Activated naive CD4-positive, alpha-beta T cell treated with anti-CD3 and anti-CD28 coated beads, Interleukin-2, amount 50 U/mL, for 72 hours (primary cell): ENCODE results near the gene DNAH3. TPM values are rescaled to one million over a fixed set of nuclear protein-coding genes. Genes with fewer than 3 reads are reported as not detected.
A peak's percentile ranks its signal among the peaks of the same experiment; 100 is the strongest.
"Not testable (repeated sequence)": the region's sequence is repeated elsewhere in the genome, so short reads cannot be mapped to it uniquely, and the experiment has no call there.

ENCODE experiments used
- ATAC-seq, 2 donors: fragments of 150-1000 bp; cut with Tn5 transposase; 2 replicates each; pipeline ENCODE4 v1.10.0; 2021; ENCODE audit warnings: mild to moderate bottlenecking in 2 of 2, moderate library complexity in 2 of 2
- DNase-seq, 2 donors: peaks; one replicate each; pipeline ENCODE4 v3.0.0; 2021 to 2022; ENCODE audit warnings: low spot score in 2 of 2
- H3K27ac Mint-ChIP-seq, 2 donors: one replicate each; pipeline ENCODE4 v1.8.0; 2022; ENCODE audit warnings: mild to moderate bottlenecking in 2 of 2, mixed read lengths in 2 of 2
- H3K36me3 Mint-ChIP-seq, 2 donors: one replicate each; pipeline ENCODE4 v1.8.0; 2022; ENCODE audit warnings: mixed read lengths in 2 of 2
- H3K9me3 Mint-ChIP-seq, 2 donors: one replicate each; pipeline ENCODE4 v1.8.0; 2022; ENCODE audit warnings: mixed read lengths in 2 of 2
- total RNA-seq, 2 donors: library from RNA; stranded (reverse); gene quantifications; one replicate each; pipeline ENCODE4 v1.2.3, GENCODE V29; 2022

The DNAH3 gene
- total RNA-seq, 2 donors from 2014 or later = not detected

GRCh38 chr16:21175397-21175796 is 24.8 kb upstream of the DNAH3 start:
- H3K27ac Mint-ChIP-seq = no peak overlapping the region
- ATAC-seq (no peak), DNase-seq (no peak)
- H3K36me3 Mint-ChIP-seq = peaks cover 21 to 38% of the 10 kb centered on the region in 2 donors
- H3K9me3 Mint-ChIP-seq = no peaks in the 10 kb centered on the region

GRCh38 chr16:21172650-21173049 is 22.0 kb upstream of the DNAH3 start:
- DNase-seq (no peak), ATAC-seq (no peak)
- no peaks in the 10 kb centered on the region for H3K9me3 Mint-ChIP-seq
- H3K36me3 Mint-ChIP-seq = peaks cover 6 to 19% of the 10 kb centered on the region in 2 donors
- no peak overlapping the region for H3K27ac Mint-ChIP-seq

- DNase-seq, H3K9me3 Mint-ChIP-seq, H3K27ac Mint-ChIP-seq, ATAC-seq: not testable (repeated sequence)
- H3K36me3 Mint-ChIP-seq = peaks cover 11 to 15% of the 10 kb centered on the region in 2 donors
These were observed 19.5 kb upstream of the DNAH3 start for GRCh38 chr16:21170116-21170515.

GRCh38 chr16:21169249-21169981 is 18.8 kb upstream of the DNAH3 start:
- no peaks in the 10 kb centered on the region for H3K9me3 Mint-ChIP-seq
- no peak overlapping the region for H3K27ac Mint-ChIP-seq
- no peak for DNase-seq
- peak; percentile 68 to 73 for ATAC-seq
- H3K36me3 Mint-ChIP-seq = peaks cover 8 to 15% of the 10 kb centered on the region in 2 donors

- Mint-ChIP-seq H3K9me3 (no peaks in the 10 kb centered on the region), H3K36me3 (peaks cover 4 to 12% of the 10 kb centered on the region in 2 donors), H3K27ac (peak overlapping the region in 1 of 2 donors; percentile 14)
- ATAC-seq (peak; percentile 15 to 25), DNase-seq (no peak)
These were observed 17.4 kb upstream of the DNAH3 start for GRCh38 chr16:21167929-21168602.

GRCh38 chr16:21167360-21167759 is 16.7 kb upstream of the DNAH3 start:
- Mint-ChIP-seq H3K9me3 (no peaks in the 10 kb centered on the region), H3K27ac (no peak overlapping the region), H3K36me3 (peaks cover 4 to 9% of the 10 kb centered on the region in 2 donors)
- DNase-seq (no peak), ATAC-seq (peak; percentile 20 to 64)

GRCh38 chr16:21166561-21166961 is 15.9 kb upstream of the DNAH3 start:
- no peak overlapping the region for H3K27ac Mint-ChIP-seq
- DNase-seq (no peak), ATAC-seq (no peak)
- H3K9me3 Mint-ChIP-seq = no peaks in the 10 kb centered on the region
- peaks cover 4 to 9% of the 10 kb centered on the region in 2 donors for H3K36me3 Mint-ChIP-seq

- ATAC-seq = no peak
- Mint-ChIP-seq H3K9me3 (no peaks in the 10 kb centered on the region), H3K27ac (peak overlapping the region in 1 of 2 donors; percentile 26), H3K36me3 (peaks cover 0 to 9% of the 10 kb centered on the region in 2 donors)
- no peak for DNase-seq
These were observed 14.0 kb upstream of the DNAH3 start for GRCh38 chr16:21164521-21165168.

- Mint-ChIP-seq H3K27ac (no peak overlapping the region), H3K36me3 (peaks cover 0 to 9% of the 10 kb centered on the region in 2 donors), H3K9me3 (no peaks in the 10 kb centered on the region)
- no peak for ATAC-seq
- DNase-seq = no peak
These were observed 12.9 kb upstream of the DNAH3 start for GRCh38 chr16:21163576-21163975.

GRCh38 chr16:21162661-21163151 is 12.1 kb upstream of the DNAH3 start:
- H3K27ac Mint-ChIP-seq = no peak overlapping the region
- DNase-seq = no peak
- peaks cover 0 to 9% of the 10 kb centered on the region in 2 donors for H3K36me3 Mint-ChIP-seq

GRCh38 chr16:21161211-21161610 is 10.6 kb upstream of the DNAH3 start:
- ATAC-seq (no peak), DNase-seq (no peak)
- no peak overlapping the region for H3K27ac Mint-ChIP-seq
- H3K36me3 Mint-ChIP-seq = no peaks in the 10 kb centered on the region
- H3K9me3 Mint-ChIP-seq = no peaks in the 10 kb centered on the region

More at GRCh38 chr16:21162661-21163151, 12.1 kb upstream of the DNAH3 start:
- no peaks in the 10 kb centered on the region for H3K9me3 Mint-ChIP-seq
- no peak for ATAC-seq

GRCh38 chr16:21160276-21160675 is 9.6 kb upstream of the DNAH3 start:
- no peak for ATAC-seq
- Mint-ChIP-seq H3K9me3 (no peaks in the 10 kb centered on the region), H3K36me3 (no peaks in the 10 kb centered on the region), H3K27ac (no peak overlapping the region)
- DNase-seq = no peak

- H3K27ac Mint-ChIP-seq = peak overlapping the region; percentile 41 to 85
- DNase-seq (peak; percentile 23 to 66), ATAC-seq (peak; percentile 27 to 50)
- H3K36me3 Mint-ChIP-seq = no peaks in the 10 kb centered on the region
- no peaks in the 10 kb centered on the region for H3K9me3 Mint-ChIP-seq
These were observed 8.8 kb upstream of the DNAH3 start for GRCh38 chr16:21159281-21159951.

- DNase-seq (peak; percentile 81 to 86), ATAC-seq (peak; percentile 95 to 98)
- H3K9me3 Mint-ChIP-seq = no peaks in the 10 kb centered on the region
- H3K36me3 Mint-ChIP-seq = no peaks in the 10 kb centered on the region
- peak within 1 kb of the TSS; percentile 41 to 85 for H3K27ac Mint-ChIP-seq
These were observed 7.8 kb upstream of the DNAH3 start, which contains the start of gene LDAF1 for GRCh38 chr16:21158208-21159110. Gene LDAF1, plus strand, starts transcription at chr16:21158674. Its CDS starts 2,509 bp downstream, at chr16:21161183.

- ATAC-seq (peak in 1 of 2 donors; percentile 15), DNase-seq (no peak)
- Mint-ChIP-seq H3K27ac (peak overlapping the region in 1 of 2 donors; percentile 85), H3K36me3 (no peaks in the 10 kb centered on the region), H3K9me3 (no peaks in the 10 kb centered on the region)
These were observed 7.0 kb upstream of the DNAH3 start for GRCh38 chr16:21157632-21158031.
